Cerebellar cortex (tissue), 1 donor: ENCODE data around the gene MAMSTR.
"Not testable (repeated sequence)": the region's sequence is repeated elsewhere in the genome, so short reads cannot be mapped to it uniquely, and the experiment has no call there.

Source experiments
- DNase-seq: peaks from one replicate; pipeline ENCODE4 v3.0.0-alpha.2; 2015; ENCODE audit warnings: low spot score

Gene MAMSTR, protein sequence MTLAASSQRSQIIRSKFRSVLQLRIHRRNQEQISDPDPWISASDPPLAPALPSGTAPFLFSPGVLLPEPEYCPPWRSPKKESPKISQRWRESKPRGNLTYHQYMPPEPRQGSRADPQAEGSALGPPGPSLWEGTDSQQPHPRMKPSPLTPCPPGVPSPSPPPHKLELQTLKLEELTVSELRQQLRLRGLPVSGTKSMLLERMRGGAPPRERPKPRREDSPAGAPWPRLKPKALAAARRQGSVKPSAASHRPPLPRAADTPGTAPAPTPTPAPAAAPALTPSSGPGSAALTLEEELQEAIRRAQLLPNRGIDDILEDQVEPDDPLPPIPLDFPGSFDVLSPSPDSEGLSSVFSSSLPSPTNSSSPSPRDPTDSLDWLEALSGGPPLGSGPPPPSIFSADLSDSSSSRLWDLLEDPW

DNA sequence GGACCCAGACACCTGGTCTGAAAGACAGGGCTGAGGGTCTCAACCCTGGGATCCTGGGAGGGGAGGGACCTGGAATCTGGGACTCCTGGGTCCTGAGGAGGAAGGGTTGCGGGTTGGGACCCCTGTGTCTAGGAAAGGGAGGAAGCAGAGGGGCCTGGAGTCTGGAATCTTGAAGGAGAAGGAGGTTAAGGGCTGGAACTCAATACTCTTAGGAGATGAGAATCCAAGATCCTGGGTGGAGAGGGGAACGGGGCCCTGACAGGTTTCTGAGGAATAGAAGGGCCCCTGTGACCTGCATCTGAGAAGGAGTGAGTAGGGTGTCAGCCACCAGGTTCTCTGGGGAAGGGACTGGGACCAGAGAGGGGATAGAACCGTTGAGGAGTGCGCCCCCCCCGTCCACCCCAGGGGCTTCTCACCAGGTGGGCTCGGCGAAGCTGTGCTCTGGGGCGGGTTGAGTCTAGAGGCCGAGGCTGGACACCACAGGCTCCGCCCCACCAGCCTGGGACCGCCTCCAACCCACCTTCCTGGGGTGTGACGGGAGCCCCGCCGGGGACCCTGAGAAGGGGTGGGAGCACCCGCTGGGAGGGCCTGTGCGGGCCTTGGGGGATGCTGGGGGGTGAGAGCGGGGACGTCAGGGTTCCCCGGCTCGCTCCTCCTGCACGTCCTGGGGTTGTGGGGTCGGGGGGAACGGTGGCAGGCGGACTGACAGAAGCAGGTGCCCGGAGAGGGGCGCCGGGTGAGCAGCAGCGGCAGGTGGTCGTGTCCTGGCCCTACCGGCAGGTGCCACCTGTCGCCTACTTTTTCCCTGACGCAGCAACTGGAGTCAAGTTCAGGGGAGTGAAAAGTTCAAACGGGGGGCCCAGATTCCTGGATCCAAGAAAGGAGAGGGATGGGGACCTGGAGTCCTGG lies at the start of gene MAMSTR:
Gene MAMSTR, minus strand, starts transcription at position 463 of the 909 bp plus-strand sequence. CDS start 694 bp downstream, outside the sequence.
- no peak for DNase-seq

DNA sequence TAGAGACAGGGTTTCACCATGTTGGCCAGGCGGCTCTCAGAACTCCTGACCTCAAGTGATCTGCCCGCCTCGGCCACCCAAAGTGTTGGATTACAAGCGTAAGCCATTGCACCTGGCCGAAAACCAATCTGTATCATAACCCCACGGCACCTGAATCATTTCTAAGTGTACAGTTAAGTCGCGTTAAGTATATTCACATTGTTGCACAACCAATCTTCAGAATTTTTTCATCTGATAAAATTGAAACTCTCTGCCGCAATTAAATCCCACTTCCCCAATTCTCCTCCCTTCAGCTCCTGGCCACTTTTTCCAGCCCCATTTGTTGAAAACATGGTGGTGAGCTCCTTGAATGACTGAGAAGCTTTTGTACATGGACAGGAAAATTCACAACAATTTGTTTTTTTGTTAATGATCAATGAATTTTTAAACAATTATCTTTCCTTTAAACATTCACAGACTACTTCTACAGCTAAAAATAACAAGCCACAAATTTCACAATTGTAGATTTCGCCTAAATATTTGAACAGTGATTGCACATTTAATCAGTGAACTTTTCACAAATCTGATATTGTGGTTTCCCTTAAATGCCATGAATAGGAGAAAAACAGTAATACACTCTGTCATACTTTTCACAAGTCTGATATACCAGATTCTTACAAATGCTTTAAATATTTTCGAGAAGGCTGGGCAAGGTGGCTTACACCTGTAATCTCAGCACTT lies 49.6 kb upstream of the MAMSTR start:
- DNase-seq, result no peak

DNA sequence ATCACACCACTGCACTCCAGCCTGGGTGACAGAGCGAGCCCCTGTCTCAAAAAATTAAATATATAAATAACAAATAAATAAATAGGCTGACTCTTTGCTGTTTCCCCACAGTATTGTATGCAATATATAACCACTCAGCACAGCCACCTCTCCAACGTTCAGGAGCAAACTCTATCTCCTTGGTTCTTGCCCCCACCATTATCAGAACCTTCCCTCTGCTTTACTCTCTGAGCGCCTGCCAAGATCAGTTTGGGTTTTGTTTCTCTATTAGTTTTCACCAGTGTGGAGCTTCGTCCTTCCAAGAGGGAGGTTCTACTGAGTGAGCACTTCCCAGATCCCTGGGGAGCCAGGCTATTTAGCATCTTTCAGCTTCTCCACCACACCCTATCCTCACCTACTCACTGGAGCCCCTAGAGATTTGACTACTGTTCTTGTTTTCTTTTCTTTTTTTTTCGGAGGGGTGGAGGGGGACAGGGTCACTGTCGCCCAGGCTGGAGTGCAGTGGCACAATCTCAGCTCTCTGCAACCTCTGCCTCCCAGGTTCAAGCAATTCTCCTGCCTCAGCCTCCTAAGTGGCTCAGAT lies 48.7 kb upstream of the MAMSTR start:
- not testable (repeated sequence) for DNase-seq

DNA sequence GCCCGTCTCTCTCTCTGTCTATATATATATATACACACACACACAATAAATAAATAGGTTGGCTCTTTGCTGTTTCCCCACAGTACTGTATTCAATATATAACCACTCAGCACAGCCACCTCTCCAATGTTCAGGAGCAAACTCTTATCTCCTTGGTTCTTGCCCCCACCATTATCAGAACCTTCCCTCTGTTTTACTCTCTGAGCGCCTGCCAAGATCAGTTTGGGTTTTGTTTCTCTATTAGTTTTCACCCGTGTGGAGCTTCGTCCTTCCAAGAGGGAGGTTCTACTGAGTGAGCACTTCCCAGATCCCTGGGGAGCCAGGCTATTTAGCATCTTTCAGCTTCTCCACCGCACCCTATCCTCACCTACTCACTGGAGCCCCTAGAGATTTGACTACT lies 46.3 kb upstream of the MAMSTR start:
- DNase-seq, result not testable (repeated sequence)

DNA sequence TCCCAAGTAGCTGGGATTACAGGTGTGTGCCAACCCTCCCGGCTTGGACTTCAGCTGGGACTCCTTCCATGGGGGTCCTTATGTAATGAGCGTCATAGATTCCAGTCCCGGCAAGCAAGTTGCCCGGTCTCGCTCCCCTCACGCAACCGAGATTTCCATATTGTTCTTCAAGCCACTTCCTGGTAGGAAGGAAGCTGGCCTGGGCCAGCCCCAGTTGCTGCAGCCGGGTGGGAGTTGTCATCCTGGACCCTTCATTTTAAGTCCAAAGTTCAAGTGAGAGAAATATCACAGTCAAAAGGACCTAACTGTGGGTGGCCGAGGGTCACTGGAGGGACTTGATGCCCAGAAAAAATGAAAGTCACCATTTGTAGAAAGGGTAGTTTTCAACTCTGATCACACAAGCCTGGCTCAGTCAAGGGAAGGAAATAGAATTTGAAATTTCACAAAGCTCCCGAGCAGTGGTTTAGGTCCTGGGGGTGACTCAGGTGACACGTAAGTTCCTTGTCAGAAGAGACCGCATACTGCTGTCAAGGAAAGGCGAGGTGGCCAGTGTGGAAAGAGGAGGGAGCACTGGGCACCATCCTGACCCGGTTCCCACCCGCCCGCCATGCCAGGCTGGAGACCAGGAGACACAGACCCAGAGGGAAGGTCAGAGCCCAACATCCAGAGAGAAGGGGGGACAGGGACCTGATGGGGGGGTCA lies 41.1 kb upstream of the MAMSTR start:
- DNase-seq, result no peak

DNA sequence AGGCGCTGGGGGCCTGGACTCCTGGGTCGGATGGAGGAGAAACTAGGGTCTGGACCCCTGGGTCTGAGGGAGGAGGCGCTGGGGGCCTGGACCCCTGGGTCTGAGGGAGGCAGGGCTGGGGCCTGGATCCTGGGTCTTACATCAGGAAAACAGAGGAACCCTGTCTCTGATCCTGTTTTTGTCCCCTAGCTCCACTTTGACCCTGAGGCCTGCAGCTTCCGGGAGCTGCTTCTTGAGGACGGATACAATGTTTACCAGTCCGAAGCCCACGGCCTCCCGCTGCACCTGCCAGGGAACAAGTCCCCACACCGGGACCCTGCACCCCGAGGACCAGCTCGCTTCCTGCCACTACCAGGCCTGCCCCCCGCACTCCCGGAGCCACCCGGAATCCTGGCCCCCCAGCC lies 38.2 kb upstream of the MAMSTR start:
- no peak for DNase-seq

DNA sequence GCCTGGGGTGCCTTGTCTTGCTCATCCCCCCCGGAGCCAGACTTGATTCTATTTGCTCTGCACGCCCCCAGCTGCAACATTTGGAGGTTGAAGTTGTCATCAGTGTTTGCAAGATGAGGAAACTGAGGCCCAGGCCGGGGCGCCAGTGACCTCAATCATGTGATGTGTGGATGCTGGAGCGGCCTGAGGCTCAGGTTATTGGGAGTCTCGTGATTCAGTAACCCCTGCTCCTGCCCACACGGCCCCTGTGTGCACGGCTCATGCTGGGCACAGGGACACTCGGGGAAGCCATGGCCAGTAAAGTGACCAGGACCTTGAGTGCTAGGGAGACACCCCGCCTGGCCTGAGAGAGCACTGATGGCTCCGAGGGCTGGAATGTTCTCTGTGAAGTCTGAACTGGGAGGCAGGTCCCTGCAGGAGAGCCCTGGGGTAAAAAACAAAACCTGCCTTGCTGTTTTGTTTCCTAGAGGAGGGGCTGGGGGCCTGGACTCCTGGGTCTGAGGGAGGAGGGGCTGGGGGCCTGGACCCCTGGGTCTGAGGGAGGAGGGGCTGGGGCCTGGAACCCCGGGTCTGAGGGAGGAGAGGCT lies 37.7 kb upstream of the MAMSTR start:
- DNase-seq, result no peak

DNA sequence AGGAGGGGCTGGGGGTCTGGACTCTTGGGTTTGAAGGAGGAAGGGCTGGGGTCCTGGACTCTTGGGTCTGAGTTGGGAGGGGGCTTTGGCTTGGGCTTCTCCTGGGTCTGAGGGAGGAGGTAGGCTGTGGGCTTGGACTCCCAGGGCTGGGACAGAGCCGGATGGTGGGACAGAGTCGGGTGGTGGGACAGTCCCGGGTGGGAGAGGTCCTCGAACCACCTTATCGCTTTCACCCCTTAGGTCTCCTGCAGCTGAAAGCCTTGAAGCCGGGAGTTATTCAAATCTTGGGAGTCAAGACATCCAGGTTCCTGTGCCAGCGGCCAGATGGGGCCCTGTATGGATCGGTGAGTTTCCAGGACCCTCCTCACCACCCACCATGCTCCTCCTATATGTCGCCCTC lies 37.2 kb upstream of the MAMSTR start:
- DNase-seq, result no peak

DNA sequence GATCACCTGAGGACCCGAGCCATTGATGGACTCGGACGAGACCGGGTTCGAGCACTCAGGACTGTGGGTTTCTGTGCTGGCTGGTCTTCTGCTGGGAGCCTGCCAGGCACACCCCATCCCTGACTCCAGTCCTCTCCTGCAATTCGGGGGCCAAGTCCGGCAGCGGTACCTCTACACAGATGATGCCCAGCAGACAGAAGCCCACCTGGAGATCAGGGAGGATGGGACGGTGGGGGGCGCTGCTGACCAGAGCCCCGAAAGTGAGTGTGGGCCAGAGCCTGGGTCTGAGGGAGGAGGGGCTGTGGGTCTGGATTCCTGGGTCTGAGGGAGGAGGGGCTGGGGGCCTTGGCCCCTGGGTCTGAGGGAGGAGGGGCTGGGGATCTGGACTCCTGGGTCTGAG lies 36.7 kb upstream of the MAMSTR start:
- DNase-seq, result no peak

DNA sequence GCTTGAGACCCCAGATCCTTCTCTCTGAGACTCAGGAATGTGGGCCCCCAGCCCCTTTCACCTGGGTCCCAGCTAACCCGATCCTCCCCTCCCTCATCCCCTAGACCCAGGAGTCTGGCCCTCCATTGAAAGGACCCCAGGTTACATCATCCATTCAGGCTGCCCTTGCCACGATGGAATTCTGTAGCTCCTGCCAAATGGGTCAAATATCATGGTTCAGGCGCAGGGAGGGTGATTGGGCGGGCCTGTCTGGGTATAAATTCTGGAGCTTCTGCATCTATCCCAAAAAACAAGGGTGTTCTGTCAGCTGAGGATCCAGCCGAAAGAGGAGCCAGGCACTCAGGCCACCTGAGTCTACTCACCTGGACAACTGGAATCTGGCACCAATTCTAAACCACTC lies 36.3 kb upstream of the MAMSTR start:
- no peak for DNase-seq

DNA sequence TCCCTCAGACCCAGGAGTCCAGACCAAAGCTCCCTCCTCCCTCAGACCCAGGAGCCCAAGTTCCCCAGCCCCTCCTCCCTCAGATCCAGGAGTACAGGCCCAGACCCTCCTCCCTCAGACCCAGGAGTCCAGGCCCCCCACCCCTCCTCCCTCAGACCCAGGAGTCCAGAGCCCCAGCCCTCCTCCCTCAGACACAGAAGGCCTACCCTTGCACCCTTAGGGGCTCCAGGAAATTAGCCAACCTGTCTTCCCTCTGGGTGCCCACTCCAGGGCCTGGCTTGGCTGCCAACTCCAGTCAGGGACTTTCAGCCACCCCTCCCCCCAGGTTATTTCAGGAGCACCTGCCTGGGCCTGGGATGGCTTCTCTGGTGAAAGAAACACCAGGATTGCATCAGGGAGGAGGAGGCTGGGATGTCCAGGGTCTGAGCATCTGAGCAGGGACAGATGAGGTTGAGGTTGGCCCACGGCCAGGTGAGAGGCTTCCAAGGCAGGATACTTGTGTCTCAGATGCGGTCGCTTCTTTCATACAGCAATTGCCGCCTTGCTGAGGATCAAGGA lies 35.6 kb upstream of the MAMSTR start, which contains the start of gene FGF21:
Gene FGF21, plus strand, starts transcription at position 441 of the 558 bp plus-strand sequence. CDS start 713 bp downstream, outside the sequence.
- no peak for DNase-seq

DNA sequence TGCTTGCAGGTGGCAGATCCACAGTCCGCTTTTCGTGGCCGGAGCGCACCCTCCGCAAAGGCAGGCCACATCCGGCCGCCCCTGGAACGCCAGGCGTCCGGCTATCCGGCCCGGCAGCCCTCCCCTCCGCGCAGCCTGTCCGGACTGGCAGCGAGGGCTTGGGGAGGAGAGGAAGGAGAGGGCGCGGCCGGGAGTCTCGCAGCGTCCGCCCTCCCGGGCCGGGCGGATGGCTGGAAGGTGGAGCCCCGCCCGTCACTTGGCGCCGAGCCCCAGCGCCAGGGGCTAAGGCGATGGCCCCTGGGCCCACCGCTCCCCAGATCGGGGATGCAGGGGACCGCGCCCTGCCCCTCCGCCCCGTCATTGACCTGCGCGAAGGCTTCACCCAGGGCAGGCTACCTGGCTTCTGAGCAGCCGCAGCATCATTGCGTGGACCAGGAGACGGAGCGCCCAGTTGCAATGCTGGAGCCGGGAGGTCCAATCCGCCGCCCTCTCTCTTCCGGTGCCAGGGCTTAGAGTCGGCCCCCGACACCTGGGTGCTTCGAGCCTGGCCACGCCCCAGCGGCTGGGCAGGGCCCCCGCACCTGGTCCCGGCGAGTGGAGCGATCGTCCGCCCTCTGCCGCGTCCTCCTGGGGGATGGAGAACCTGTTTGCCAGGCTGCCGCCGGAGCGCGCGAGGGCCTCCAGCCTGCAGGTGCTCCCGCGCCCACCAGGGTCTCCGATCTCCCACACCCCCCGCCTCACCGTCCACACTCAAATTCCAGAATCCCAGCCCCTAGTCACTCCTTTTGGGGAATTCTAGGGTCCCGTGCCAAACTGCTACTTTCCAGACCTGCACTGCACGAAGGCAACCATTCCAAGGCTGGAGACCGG lies 33.2 kb upstream of the MAMSTR start, which contains the start of gene FUT1:
Gene FUT1, minus strand, starts transcription at position 146 of the 870 bp plus-strand sequence. CDS start 1,360 bp downstream, outside the sequence.
- DNase-seq, result peak; percentile 77

DNA sequence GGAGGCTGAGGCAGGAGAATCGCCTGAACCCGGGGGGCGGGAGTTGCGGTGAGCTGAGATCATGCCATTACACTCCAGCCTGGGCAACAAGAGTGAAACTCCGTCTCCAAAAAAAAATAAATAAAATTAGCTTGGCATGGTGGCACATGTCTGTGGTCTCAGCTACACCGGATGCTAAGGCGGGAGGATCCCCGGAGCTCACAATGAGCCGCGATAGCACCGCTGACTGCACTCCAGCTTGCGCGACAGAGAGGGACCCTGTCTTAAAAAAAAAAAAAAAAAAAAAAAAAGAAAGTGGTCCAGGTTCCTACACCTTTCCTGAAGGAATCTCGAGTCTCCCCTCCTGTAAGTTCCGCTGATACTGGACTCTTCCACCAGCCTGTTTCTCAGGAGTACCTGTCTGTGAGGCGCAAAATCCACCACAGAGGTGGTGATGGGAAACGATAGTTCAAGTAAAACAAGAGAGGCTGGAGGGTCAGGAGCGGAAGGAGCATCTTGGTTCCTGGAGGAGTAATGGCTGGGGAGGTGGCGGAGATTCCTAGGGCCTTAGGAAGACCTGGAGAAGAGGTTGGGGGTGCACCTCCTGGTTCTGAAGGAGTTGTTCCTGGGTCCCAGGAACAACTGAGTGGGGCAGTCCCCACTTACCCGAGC lies 32.4 kb upstream of the MAMSTR start:
- DNase-seq, result peak; percentile 48

DNA sequence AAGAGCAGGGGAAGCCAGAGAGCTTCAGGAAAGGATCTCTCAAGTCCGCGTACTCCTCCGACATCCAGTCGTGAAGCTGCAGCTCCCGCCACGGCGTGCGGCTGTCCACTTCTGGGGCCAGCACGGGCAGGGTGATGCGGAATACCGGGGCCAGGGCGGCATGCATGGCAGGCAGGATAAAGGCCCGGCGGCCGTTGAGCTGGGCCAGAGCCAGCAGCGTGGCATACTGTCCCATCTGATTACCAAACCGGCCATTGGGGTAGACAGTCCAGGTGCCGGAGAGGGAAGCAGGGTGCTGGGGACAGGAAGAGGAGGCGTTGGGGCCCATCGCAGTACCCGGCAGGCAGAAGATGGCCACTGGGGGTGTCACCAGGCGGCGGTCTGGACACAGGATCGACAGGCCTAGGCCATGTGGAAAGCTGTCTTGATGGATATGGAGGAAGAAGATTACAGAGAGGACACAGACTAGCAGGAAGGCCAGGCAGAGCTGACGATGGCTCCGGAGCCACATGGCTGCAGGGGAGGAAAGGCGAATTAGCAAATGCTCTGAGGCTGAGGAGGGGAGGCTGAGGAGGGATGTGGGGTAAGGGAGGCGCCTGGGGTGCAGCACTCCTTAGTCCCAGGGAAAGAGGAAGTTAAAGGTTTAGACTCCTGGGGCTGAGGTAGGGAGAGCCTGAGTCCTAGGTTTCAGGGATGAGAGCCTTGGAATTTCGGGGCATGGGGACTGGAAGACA lies 31.4 kb upstream of the MAMSTR start:
- DNase-seq, result no peak

DNA sequence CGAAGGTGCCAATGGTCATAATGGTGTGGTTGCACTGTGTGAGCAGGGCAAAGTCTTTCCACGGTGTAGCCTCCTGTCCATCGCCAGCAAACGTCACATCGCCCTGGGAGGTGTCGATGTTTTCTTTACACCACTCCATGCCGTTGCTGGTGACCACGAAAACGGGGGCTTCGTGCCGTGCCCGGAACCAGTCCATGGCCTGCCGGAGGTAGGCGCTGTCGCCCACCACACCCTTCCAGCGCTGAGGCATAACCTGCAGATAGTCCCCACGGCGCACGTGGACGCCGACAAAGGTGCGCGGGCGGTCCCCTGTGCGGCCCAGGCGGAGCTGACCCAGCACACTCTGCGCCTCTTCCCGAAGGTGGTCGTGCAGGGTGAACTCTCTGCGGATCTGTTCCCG lies 30.8 kb upstream of the MAMSTR start:
- no peak for DNase-seq

DNA sequence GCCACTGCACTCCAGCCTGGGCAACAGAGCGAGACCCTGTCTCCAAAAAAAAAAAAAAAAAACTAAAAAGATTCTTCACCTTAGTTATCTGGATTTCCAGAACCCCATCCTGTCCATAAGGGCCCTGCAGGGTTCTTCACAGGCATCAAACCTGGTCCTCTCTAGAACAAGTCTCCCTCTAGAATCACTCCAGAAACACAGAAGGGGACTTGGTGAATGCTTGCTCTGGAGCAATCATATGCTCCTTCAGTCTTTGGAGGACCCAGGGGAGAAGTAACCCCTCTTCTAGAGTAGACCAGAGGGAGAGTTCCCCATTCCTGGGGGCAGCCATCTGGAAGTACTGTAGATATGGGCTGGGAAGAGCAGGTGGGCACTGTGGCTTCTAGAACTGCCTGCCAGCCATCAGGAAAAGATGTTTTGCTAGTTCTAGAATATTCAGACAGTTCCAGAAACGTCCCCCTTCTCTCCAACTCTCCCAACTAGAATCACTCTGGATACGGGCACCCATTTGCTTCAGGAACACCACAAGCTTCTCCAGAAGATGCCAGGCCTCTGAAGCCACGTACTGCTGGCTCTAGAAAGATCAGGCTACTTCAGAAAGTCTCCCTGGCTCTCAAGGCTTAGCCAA lies 30.2 kb upstream of the MAMSTR start:
- no peak for DNase-seq

DNA sequence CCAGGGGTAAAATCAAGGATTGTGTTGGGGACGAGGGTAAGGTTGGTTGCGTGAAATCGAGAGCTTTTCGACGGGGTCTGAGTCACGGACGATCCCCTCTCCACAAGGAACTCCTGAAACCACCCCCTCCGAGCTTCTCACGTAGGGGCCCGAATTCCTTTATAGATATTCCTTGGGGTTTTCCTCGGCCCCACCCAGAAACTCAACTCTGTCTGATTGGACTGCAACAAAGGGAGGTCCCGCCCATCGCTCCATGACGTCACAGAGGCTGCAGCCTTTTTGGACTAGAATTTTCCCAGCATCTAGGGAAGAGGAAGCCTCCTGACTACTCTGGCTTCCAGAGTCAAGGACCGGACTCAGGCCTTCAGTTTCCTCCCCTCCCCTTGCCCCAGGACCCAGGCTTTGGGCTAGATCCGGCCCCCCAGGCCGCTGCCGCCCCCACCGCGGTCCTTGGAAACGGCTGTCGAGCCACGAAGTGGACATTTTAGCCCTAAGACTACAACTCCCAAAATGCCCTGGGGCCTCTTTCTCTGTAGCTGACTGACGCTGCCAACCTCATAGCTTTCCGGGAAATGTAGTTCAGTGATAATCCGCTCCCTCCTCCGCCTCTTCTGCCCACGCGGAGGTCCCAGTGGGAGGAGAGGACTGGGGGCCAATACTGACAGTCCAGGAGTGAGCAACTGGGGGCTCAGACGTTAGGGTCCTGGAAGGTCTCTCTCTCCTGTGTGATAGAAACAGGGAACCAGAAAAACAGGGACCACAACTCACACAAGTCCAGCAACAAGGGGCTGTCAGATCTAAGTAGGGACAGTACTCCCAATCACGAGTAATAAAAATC lies 27.4 kb upstream of the MAMSTR start, which contains the start of gene IZUMO1:
Gene IZUMO1, minus strand, starts transcription at position 172 of the 838 bp plus-strand sequence. CDS start 1,050 bp downstream, outside the sequence.
- DNase-seq, result peak; percentile 97
